Mononuclear cell (primary cell): ENCODE data around the gene DVL1. TPM values are rescaled to one million over a fixed set of nuclear protein-coding genes. Genes with fewer than 3 reads are reported as not detected.

Experiments
- H3K27me3 ChIP-seq: 2 replicates; pipeline ENCODE4 v1.6.0; 2011; ENCODE audit warnings: low read length, control low read depth; ENCODE audit not compliant: insufficient read depth
- H3K4me1 ChIP-seq: 2 replicates; pipeline ENCODE4 v1.5.1; 2011; ENCODE audit warnings: mild to moderate bottlenecking, low read length, control low read depth; ENCODE audit not compliant: insufficient read depth
- H3K4me3 ChIP-seq: 2 replicates; pipeline ENCODE4 v1.5.1; 2011; ENCODE audit warnings: mild to moderate bottlenecking, low read length, moderate library complexity
- H3K9me3 ChIP-seq: 2 replicates; pipeline ENCODE4 v1.5.1; 2011; ENCODE audit warnings: low read depth, mild to moderate bottlenecking, control low read depth, low read length
- total RNA-seq: library from RNA; depleted of rRNA; stranded (reverse); fragments of >200 nt; gene quantifications from one replicate; pipeline ENCODE4 v1.2.3, GENCODE V29; 2012

Gene DVL1
- total RNA-seq, 1 donor, result 17.9 TPM

DNA sequence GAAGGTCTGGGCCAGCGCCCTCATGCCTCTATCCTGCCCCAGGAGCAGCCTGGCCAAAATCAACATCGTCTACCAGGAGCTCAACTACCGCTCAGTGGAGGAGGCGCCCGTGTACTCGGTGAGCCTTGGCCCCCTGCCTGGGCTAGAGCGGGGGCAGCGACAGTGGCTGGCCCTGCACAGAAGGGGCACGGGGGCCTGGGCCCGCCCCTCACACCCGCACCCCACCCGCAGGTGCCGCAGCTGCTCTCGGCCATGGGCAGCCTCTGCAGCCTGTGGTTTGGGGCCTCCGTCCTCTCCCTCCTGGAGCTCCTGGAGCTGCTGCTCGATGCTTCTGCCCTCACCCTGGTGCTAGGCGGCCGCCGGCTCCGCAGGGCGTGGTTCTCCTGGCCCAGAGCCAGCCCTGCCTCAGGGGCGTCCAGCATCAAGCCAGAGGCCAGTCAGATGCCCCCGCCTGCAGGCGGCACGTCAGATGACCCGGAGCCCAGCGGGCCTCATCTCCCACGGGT lies 58.1 kb downstream of the DVL1 start:
- Histone ChIP-seq H3K4me1 (no peaks in the 10 kb centered on the region), H3K4me3 (no peak overlapping the region), H3K27me3 (no peaks in the 10 kb centered on the region), H3K9me3 (no peaks in the 10 kb centered on the region)

- no peak overlapping the region for H3K4me3 ChIP-seq
- no peaks in the 10 kb centered on the region for H3K27me3 ChIP-seq
- H3K9me3 ChIP-seq, result no peaks in the 10 kb centered on the region
Measured at GRCh38 chr1:1290238-1290731, 58.9 kb downstream of the DVL1 start.

GRCh38 chr1:1287288-1288110 lies 61.7 kb downstream of the DVL1 start:
- Histone ChIP-seq H3K4me1 (no peaks in the 10 kb centered on the region), H3K27me3 (no peaks in the 10 kb centered on the region), H3K4me3 (no peak overlapping the region), H3K9me3 (no peaks in the 10 kb centered on the region)

More at GRCh38 chr1:1290238-1290731, 58.9 kb downstream of the DVL1 start:
- H3K4me1 ChIP-seq, result no peaks in the 10 kb centered on the region

- no peaks in the 10 kb centered on the region for H3K27me3 ChIP-seq
- no peaks in the 10 kb centered on the region for H3K4me1 ChIP-seq
- no peaks in the 10 kb centered on the region for H3K9me3 ChIP-seq
- H3K4me3 ChIP-seq, result no peak overlapping the region
Measured at GRCh38 chr1:1286313-1287261, 62.6 kb downstream of the DVL1 start.

GRCh38 chr1:1285611-1286311 lies 63.5 kb downstream of the DVL1 start:
- no peaks in the 10 kb centered on the region for H3K27me3 ChIP-seq
- no peaks in the 10 kb centered on the region for H3K9me3 ChIP-seq
- H3K4me1 ChIP-seq, result no peaks in the 10 kb centered on the region
- H3K4me3 ChIP-seq, result no peak overlapping the region

Other genes with a start within 250 kb of the DVL1 start
- 9.6 TPM for gene C1orf159, start 233.3 kb downstream of the DVL1 start, total RNA-seq
- gene TTLL10, start 175.5 kb downstream of the DVL1 start, total RNA-seq, result 0.42 TPM
- gene TNFRSF18, start 142.8 kb downstream of the DVL1 start, total RNA-seq, result 1.2 TPM
- 3.3 TPM for gene TNFRSF4, start 135.3 kb downstream of the DVL1 start, total RNA-seq
- gene SDF4, start 117.4 kb downstream of the DVL1 start, total RNA-seq, result 50.0 TPM
- 5.9 TPM for gene B3GALT6, start 117.2 kb downstream of the DVL1 start, total RNA-seq
- gene C1QTNF12, start 102.7 kb downstream of the DVL1 start, total RNA-seq, result 1.6 TPM
- gene UBE2J2, start 75.6 kb downstream of the DVL1 start, total RNA-seq, result 26.9 TPM
- 2.6 TPM for gene SCNN1D, start 69.0 kb downstream of the DVL1 start, total RNA-seq
- gene ACAP3, start 41.5 kb downstream of the DVL1 start, total RNA-seq, result 16.8 TPM
- gene PUSL1, start 40.8 kb downstream of the DVL1 start, total RNA-seq, result 12.6 TPM
- gene INTS11, start 24.8 kb downstream of the DVL1 start, total RNA-seq, result 51.2 TPM
- gene CPTP, start 24.6 kb downstream of the DVL1 start, total RNA-seq, result 8.5 TPM
- gene TAS1R3, start 18.1 kb downstream of the DVL1 start, total RNA-seq, result 0.94 TPM
- gene MXRA8, start 9.1 kb upstream of the DVL1 start, total RNA-seq, result 1.6 TPM
- 27.8 TPM for gene AURKAIP1, start 25.8 kb upstream of the DVL1 start, total RNA-seq
- 127 TPM for gene CCNL2, start 49.9 kb upstream of the DVL1 start, total RNA-seq
- 39.5 TPM for gene MRPL20, start 57.9 kb upstream of the DVL1 start, total RNA-seq
- not detected for gene ANKRD65, start 71.9 kb upstream of the DVL1 start, total RNA-seq
- gene VWA1, start 86.3 kb upstream of the DVL1 start, total RNA-seq, result 0.10 TPM
- 0.63 TPM for gene ATAD3C, start 100.3 kb upstream of the DVL1 start, total RNA-seq
- gene ATAD3B, start 122.3 kb upstream of the DVL1 start, total RNA-seq, result 11.5 TPM
- 4.9 TPM for gene ATAD3A, start 162.7 kb upstream of the DVL1 start, total RNA-seq
- not detected for gene TMEM240, start 191.2 kb upstream of the DVL1 start, total RNA-seq
- 47.9 TPM for gene SSU72, start 225.4 kb upstream of the DVL1 start, total RNA-seq